ENCODE results near the gene IL20RA.

DNA sequence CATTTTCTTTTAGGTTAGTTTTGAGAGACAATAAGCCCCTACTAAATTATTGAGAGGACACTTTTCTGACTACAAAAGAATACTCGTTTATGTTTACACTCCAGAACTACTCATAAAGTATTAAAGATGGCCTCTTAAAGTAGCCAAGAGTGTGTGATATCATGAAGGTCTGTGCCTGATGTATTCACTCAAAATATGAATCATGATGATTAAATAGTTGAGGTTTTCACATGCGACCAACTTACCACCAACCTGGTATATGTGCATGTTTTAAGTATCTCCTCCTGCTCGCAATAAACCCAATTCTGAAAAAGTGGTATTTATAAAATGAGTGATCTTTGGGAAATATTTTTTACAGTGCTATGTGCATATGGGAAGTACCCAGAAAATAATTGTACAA is 43.9 kb downstream of the IL20RA start:
- TF ChIP-seq CTCF (IDR thresholded peaks at IDR 0.05) (no peak), POLR2A (IDR thresholded peaks at IDR 0.05) (no peak)
